Mammary microvascular endothelial cell (primary cell): ENCODE results near the gene CORT. TPM values are rescaled to one million over a fixed set of nuclear protein-coding genes. Genes with fewer than 3 reads are reported as not detected.

ENCODE experiments used
- total RNA-seq: library from RNA; depleted of rRNA; stranded (reverse); fragments of >200 nt; gene quantifications from 2 replicates; pipeline ENCODE4 v1.2.3, GENCODE V29; 2015

The CORT gene, protein sequence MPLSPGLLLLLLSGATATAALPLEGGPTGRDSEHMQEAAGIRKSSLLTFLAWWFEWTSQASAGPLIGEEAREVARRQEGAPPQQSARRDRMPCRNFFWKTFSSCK
- total RNA-seq = 0.13 TPM in 1 of 2 replicates, not detected in the other

DNA sequence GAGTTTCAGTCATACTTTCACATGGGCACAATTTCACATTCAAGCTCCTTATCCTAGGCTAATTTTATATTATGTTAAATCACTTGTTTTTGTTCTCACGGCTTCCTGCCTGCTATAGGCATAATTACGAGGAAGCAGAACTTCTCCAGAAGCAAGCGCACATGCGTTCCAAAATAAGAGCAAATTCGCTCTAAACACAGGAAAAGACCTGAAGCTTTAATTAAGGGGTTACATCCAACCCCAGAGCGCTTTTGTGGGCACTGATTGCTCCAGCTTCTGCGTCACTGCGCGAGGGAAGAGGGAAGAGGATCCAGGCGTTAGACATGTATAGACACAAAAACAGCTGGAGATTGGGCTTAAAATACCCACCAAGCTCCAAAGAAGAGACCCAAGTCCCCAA is at the start of gene CORT:
CORT (plus strand) TSS at position 281 of the 400 bp plus-strand sequence. CDS start 193 bp downstream, outside the sequence.

DNA sequence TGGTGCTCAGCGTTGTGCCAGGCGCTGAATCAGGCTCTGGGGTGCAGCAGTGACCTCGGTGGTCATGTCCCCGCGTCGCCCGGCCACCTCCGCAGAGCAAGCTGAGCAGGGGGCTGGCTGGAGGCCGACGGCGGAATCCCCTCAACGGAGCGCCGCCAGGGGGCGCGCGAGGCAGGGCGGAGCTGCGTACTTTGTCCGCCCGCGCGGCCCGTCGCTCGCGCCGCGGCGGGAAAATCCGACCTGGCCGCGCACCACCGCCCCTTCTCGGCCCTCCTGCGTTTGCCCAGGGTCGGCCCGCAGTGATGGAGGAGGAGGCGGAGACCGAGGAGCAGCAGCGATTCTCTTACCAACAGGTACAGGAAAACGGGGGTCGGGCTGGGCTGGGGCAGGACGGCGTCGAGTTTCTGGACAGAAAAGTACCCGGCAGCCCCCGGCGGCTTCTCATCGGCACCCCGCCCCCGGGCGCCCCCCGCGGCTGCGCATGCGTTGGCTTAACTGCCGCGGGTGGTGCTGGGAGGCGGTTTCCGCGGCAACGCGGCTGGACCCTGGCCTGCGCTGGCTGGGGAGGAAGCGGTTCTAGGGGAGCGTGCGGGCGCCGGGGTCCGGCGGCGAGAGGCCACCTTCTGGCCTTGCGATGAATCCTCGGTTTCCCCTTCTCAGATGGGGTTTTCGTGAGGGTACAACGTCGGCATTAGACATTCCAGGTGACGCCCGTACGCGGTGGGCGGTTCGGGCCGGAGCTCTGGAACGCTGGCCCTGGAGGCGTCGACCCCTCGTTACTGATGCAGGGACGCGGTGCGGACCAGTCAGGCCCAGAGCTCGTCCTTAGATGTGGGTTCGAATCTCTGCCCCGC is 19.4 kb upstream of the CORT start, which contains the start of gene CENPS:
CENPS (plus strand) TSS at position 218 of the 854 bp plus-strand sequence; CDS start at position 303, 85 bp downstream.

DNA sequence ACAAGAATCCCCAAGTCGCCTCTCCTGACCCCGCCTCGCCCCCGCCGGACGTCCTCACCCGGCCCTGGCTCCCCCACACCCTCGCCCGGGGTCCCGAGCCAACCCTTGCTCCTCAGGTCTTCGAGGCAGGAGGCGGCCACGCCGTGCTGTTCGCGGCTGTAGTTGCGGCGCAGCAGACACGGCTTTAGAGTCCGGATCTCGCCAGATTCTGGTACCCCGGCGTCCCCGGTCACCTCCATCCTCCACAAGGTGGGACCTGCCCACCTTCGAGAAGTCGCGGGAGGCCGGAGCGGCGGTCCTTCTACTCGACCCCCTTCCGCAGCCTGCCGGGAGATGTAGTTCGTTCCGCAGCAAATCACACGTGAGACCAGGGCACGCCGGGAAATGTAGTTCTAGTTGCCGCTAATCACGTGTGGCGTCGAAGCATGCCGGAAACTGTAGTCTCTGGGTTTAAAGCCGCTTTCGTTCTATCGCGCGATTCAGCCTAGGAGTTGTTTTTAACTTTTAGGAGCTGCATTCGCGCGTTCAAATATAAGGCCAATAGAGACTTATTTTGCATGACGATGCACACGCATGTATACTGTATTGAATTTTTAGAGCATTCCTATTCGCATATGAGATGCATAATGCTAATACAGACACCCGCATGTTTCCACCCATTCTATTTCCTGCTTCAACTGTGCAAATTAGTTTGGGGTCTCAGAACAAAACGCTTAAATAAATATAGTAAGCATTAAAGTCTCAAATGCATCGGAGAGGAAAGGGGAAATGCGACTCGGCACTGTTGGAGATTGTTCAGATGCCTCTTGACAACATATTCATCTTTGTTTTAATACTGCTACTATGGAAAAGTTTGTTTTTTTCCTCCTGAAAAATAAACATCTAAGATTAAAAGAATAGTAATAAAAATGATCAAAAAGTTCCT is 22.7 kb downstream of the CORT start, which contains the start of gene DFFA:
DFFA (minus strand) TSS at position 310 of the 925 bp plus-strand sequence; CDS start at position 239, 71 bp downstream.

DNA sequence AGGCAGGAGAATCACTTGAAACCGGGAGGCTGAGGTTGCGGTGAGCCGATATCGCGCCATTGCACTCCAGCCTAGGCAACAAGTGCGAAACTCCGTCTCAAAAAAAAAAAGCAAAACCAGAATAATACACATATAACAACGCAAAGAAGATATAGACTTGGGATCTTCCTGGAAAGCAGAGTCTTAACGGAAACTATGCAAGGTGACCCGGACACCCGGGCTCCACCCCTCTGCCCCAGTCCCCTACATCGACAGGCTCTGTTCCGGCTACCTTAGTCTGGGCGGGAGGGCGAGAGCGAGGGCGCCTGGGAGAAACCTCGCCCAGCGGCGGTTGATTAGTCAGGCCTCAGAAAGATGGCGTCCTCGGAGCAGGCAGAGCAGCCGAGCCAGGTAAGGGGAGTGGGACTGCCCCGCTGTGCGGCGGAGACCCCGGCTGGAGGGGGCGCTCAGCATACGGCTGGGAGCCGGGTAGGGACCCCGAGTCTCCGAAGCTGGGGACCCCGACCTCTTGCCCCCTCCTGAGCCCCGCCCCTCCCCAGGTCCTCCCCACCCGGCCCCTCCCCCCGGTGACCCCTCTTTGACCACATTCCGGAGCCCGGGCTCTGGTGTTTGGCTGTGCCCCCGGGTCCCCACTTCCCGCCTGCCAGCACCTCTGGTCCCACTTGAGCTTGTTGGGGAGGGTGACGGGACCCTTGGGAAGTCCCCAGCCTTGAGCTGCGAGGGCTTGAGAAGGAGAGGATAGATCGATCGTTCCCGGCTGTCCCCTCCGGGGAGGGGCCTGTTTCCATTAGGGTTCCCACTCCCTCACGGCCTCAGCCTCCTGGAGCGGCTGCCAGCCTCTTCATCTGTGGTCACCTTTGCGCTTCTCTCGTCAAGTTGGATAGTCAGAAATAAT is 25.0 kb downstream of the CORT start, which contains the start of gene PEX14:
PEX14 (plus strand) TSS at position 338 of the 895 bp plus-strand sequence; CDS start at position 355, 17 bp downstream.

Other genes starting within 250 kb of the CORT start
- gene KIF1B, start 239.5 kb upstream of the CORT start, total RNA-seq = 22.5 and 26.8 TPM in 2 replicates
- gene PGD, start 51.0 kb upstream of the CORT start, total RNA-seq = 324 and 328 TPM in 2 replicates
- 5.5 and 10.2 TPM in 2 replicates for gene CENPS, start 19.6 kb upstream of the CORT start, total RNA-seq
- gene DFFA, start 22.5 kb downstream of the CORT start, total RNA-seq = 44.2 and 47.4 TPM in 2 replicates
- gene PEX14, start 24.9 kb downstream of the CORT start, total RNA-seq = 20.8 and 21.0 TPM in 2 replicates